Tibial nerve (tissue), 4 donors: Measurements from ENCODE around the gene EIF2A.

Experiments
- CTCF ChIP-seq, 5 experiments: fragments of 200-600 bp in 3 of 5; fragments of 450-650 bp in 2 of 5; sonication (generic) in 3 of 5; IDR thresholded peaks; one replicate each; pipeline ENCODE4 v1.5.1; 2016 to 2019; ENCODE audit warnings: antibody characterized with exemption in 5 of 5, mild to moderate bottlenecking in 3 of 5, moderate library complexity in 2 of 5
- EP300 ChIP-seq, 2 donors: sonication (generic); formaldehyde crosslinking; IDR thresholded peaks; one replicate each; pipeline ENCODE4 v1.6.1; 2017; ENCODE audit warnings: antibody characterized with exemption in 2 of 2, mild to moderate bottlenecking in 1 of 2

GRCh38 chr3:150546226-150547044 lies at the start of gene EIF2A, which contains the start of gene SERP1:
- TF ChIP-seq CTCF (IDR thresholded peaks at IDR 0.05) (peak in 1 of 5 experiments; percentile 55), EP300 (IDR thresholded peaks at IDR 0.05) (peak; percentile 99)
